Glutamatergic neuron (in vitro differentiated cells): ENCODE results near the gene C16orf54. TPM values are rescaled to one million over a fixed set of nuclear protein-coding genes. Genes with fewer than 3 reads are reported as not detected.
A peak's percentile ranks its signal among the peaks of the same experiment; 100 is the strongest.

Experiments
- DNase-seq: peaks from one replicate; pipeline ENCODE4 v3.0.0; 2022
- H3K27ac Mint-ChIP-seq: one replicate; pipeline ENCODE4 v1.8.0; 2020; ENCODE audit warnings: mild to moderate bottlenecking, mixed read lengths, inconsistent platforms; ENCODE audit not compliant: unreplicated experiment
- H3K27me3 Mint-ChIP-seq: one replicate; pipeline ENCODE4 v1.8.0; 2020; ENCODE audit warnings: mild to moderate bottlenecking, moderate library complexity, mixed read lengths, inconsistent platforms; ENCODE audit not compliant: unreplicated experiment
- H3K36me3 Mint-ChIP-seq: one replicate; pipeline ENCODE4 v1.8.0; 2020; ENCODE audit warnings: mild to moderate bottlenecking, mixed read lengths, inconsistent platforms; ENCODE audit not compliant: unreplicated experiment
- H3K4me1 Mint-ChIP-seq: one replicate; pipeline ENCODE4 v1.8.0; 2020; ENCODE audit warnings: mild to moderate bottlenecking, low read depth, mixed read lengths, inconsistent platforms; ENCODE audit not compliant: unreplicated experiment
- H3K4me3 Mint-ChIP-seq: one replicate; pipeline ENCODE4 v1.8.0; 2020; ENCODE audit warnings: mild to moderate bottlenecking, mixed read lengths, inconsistent platforms; ENCODE audit not compliant: unreplicated experiment
- H3K9me3 Mint-ChIP-seq: one replicate; pipeline ENCODE4 v1.8.0; 2020; ENCODE audit warnings: mild to moderate bottlenecking, moderate library complexity, mixed read lengths, inconsistent platforms; ENCODE audit not compliant: unreplicated experiment
- total RNA-seq: library from RNA; stranded (reverse); fragmentation: NEBNext Ultra II Directional; extraction: Animal tissue kit (Norgen Biotek cat#: 25700); gene quantifications from one replicate; pipeline ENCODE4 v1.2.1, GENCODE V29; 2021; ENCODE audit not compliant: unreplicated experiment
- TF ChIP-seq, protein P1 (sequence below): fragments of 200-600 bp; sonication (generic); IDR thresholded peaks from one replicate; pipeline ENCODE4 v1.5.0; 2021; ENCODE audit not compliant: partially characterized antibody, unreplicated experiment

Gene C16orf54
- total RNA-seq, 1 donor from 2014 or later, result not detected

DNA sequence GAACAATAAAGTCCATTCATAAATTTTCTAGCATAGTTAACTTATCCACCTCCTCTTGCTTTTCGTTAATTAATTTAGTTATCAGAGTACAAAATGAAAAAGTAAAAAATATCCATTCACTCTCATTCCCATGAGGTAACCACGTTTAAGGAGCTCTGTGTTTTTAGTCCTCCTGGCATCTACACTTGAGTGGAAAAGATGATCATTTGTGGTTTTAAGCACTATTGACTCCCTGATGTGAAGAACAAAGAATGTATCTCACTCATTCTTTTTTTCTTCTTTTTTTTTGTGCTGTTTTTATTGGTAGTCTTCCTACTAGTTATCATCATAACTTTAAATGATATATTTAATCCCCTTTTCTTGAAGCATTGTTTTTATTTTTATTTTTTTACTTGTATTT, 40.8 kb downstream of the C16orf54 start:
- H3K27me3 Mint-ChIP-seq, result no peaks in the 10 kb centered on the region
- peaks cover 2% of the 10 kb centered on the region for H3K9me3 Mint-ChIP-seq
- no peak overlapping the region for H3K4me3 Mint-ChIP-seq
- TF ChIP-seq, protein P1, sequence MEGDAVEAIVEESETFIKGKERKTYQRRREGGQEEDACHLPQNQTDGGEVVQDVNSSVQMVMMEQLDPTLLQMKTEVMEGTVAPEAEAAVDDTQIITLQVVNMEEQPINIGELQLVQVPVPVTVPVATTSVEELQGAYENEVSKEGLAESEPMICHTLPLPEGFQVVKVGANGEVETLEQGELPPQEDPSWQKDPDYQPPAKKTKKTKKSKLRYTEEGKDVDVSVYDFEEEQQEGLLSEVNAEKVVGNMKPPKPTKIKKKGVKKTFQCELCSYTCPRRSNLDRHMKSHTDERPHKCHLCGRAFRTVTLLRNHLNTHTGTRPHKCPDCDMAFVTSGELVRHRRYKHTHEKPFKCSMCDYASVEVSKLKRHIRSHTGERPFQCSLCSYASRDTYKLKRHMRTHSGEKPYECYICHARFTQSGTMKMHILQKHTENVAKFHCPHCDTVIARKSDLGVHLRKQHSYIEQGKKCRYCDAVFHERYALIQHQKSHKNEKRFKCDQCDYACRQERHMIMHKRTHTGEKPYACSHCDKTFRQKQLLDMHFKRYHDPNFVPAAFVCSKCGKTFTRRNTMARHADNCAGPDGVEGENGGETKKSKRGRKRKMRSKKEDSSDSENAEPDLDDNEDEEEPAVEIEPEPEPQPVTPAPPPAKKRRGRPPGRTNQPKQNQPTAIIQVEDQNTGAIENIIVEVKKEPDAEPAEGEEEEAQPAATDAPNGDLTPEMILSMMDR, result no peak
- H3K36me3 Mint-ChIP-seq, result no peaks in the 10 kb centered on the region
- no peak for DNase-seq
- peaks cover 2% of the 10 kb centered on the region for H3K4me1 Mint-ChIP-seq
- H3K27ac Mint-ChIP-seq, result no peak overlapping the region

DNA sequence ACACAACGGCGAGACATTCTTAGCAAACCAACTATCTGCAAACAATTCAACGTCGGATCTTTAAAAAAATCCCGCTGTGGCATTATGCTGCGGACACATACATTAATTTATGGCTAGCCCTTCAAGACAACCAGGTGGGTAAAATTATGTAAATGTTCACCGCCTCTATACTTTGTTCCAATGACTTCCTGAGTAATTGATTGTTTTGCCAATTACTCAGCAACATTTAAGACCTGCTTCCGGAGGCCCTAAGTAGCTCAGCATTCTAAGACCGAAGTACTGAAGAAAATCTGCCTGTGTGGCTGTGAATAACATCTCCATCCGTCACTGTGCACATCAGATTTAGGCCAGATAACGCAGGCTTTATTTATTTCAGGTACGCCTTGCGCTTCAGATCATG, 43.5 kb downstream of the C16orf54 start:
- DNase-seq, result no peak
- Mint-ChIP-seq H3K4me1 (no peaks in the 10 kb centered on the region), H3K27ac (no peak overlapping the region), H3K4me3 (no peak overlapping the region), H3K36me3 (no peaks in the 10 kb centered on the region), H3K9me3 (no peaks in the 10 kb centered on the region), H3K27me3 (peaks cover 2% of the 10 kb centered on the region)
- TF ChIP-seq, protein P1, result no peak

DNA sequence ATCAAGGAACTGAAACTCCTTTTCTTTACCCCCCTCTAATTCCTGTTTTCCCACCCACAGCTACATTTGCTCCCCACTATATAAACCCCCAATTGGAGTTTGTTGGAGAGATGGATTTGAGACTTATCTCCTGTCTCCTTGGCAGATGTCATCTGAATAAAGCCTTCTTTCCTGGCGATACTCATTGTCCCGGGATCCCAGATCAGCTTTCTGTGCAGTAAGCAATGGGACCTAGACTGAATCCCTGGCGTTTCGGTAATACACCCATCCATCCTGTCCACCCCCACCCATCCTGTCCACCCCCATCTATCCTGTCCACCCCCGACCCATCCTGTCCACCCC, 44.6 kb downstream of the C16orf54 start:
- peaks cover 2% of the 10 kb centered on the region for H3K27me3 Mint-ChIP-seq
- no peak overlapping the region for H3K27ac Mint-ChIP-seq
- no peaks in the 10 kb centered on the region for H3K36me3 Mint-ChIP-seq
- H3K4me3 Mint-ChIP-seq, result no peak overlapping the region
- DNase-seq, result no peak
- no peaks in the 10 kb centered on the region for H3K9me3 Mint-ChIP-seq
- TF ChIP-seq, protein P1, result no peak
- no peaks in the 10 kb centered on the region for H3K4me1 Mint-ChIP-seq

- TF ChIP-seq, protein P1, result peak; percentile 88
- peak; percentile 82 for DNase-seq
- H3K9me3 Mint-ChIP-seq, result peaks cover 1% of the 10 kb centered on the region
- H3K27me3 Mint-ChIP-seq, result peaks cover 2% of the 10 kb centered on the region
- no peaks in the 10 kb centered on the region for H3K36me3 Mint-ChIP-seq
- H3K4me1 Mint-ChIP-seq, result no peaks in the 10 kb centered on the region
- H3K4me3 Mint-ChIP-seq, result no peak overlapping the region
- H3K27ac Mint-ChIP-seq, result no peak overlapping the region
Observed at GRCh38 chr16:29700253-29700987, 45.4 kb downstream of the C16orf54 start.

DNA sequence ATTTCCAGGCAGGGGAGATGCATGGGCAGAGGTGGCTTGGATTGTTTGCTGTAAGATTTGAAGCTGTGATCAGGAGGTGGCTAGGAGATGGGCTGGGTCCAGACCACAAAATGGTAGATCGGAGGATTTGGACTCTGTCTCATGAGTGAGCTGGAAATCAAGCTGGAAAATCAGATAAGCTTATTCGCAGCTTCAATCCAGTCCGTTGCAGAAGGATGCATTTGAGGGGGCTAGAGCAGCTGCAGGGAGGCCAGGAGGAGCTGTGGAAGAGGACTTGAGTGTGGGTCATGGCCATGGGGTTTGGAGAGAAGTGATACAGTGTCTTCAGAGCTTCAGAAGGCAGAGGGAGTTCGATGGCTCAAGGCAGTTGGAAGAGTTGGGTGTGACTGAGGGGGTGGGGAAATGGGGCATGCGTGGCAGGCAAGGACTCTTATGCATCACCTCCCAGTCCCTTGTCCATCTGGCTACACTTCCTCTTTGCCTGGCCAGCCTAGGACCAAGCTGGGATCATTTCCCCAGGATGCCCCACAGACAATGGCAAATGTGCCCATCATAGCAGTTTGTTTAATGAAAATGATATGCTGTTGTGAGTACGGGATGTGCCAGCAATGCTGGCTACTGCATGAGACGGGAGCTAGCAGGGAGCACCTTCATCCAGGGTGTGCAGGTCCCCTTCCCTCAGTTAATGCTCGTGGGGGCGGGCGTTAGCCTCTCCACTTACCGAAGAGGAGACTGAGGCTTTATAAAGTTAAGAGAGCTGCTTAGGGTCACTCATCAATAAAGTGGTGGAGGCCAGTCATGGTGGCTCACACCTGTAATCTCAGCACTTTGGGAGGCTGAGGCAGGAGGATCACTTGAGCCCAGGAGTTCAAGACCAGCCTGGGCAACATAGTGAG, 46.2 kb downstream of the C16orf54 start:
- DNase-seq, result no peak
- H3K27ac Mint-ChIP-seq, result no peak overlapping the region
- peaks cover 2% of the 10 kb centered on the region for H3K27me3 Mint-ChIP-seq
- no peaks in the 10 kb centered on the region for H3K36me3 Mint-ChIP-seq
- H3K4me1 Mint-ChIP-seq, result no peaks in the 10 kb centered on the region
- no peak overlapping the region for H3K4me3 Mint-ChIP-seq
- TF ChIP-seq, protein P1, result no peak
- peaks cover 1% of the 10 kb centered on the region for H3K9me3 Mint-ChIP-seq
